PFSK-1 (cell line): ENCODE data around the gene DLK1.

Experiments used
- FOXP2 ChIP-seq: optimal IDR thresholded peaks from 2 replicates; pipeline ENCODE3; 2011; ENCODE audit warnings: borderline replicate concordance, control low read depth, inconsistent platforms; ENCODE audit not compliant: insufficient read depth; ENCODE audit errors: extremely low read length, extremely low read depth
- POLR2AphosphoS5 ChIP-seq: IDR thresholded peaks from 2 replicates; pipeline ENCODE4 v1.6.1; 2012; ENCODE audit warnings: low read depth, mild to moderate bottlenecking, control low read depth, low read length, moderate library complexity
- REST ChIP-seq, 2 experiments: IDR thresholded peaks; 2 replicates each; pipeline versions ENCODE4 v1.6.1 to v1.8.0; 2011 to 2012; ENCODE audit warnings: low read depth in 2 of 2, low read length in 2 of 2, control low read depth in 1 of 2, inconsistent platforms in 1 of 2, mild to moderate bottlenecking in 1 of 2, moderate library complexity in 1 of 2; ENCODE audit not compliant: insufficient read depth in 1 of 2
- SIN3A ChIP-seq: IDR thresholded peaks from 2 replicates; pipeline ENCODE4 v1.6.1; 2012; ENCODE audit warnings: mild to moderate bottlenecking, low read length, moderate library complexity, borderline replicate concordance; ENCODE audit not compliant: insufficient read depth
- TAF1 ChIP-seq: IDR thresholded peaks from 2 replicates; pipeline ENCODE4 v1.6.1; 2012; ENCODE audit warnings: low read length, control low read depth, borderline replicate concordance; ENCODE audit not compliant: insufficient read depth

DNA sequence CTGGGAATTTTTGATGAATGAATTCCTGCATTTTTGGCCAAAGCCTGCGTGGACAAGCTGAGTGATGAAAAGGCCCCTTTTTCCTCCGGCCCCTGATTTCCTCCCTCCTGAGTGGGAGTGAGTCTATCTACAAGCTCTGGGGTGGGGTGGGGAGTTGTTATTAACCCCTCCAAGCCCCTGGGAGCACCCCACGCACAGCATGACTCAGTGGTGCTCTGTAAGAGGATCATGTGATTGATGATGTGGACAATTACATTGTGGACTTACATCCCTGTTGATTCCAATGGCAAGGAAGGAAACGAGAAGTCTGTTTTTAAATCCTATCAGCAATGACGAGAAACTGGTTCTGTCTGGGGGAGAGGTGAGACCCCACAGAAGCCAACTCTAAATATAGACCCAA lies 5.1 kb upstream of the DLK1 start:
- TF ChIP-seq TAF1 (no peak), POLR2AphosphoS5 (no peak), REST (IDR thresholded peaks at IDR 0.05; ENCODE audit: insufficient read depth in 1 of 2, low read depth in 2 of 2, low read length in 2 of 2) (no peak), SIN3A (no peak), FOXP2 (no peak)
